Rectal smooth muscle tissue (tissue), 1 donor: ENCODE results near the gene C12orf42.
"Not testable (repeated sequence)": the region's sequence is repeated elsewhere in the genome, so short reads cannot be mapped to it uniquely, and the experiment has no call there.

Experiments used
- H3K27ac ChIP-seq: one replicate; pipeline ENCODE4 v1.7.0; 2013; ENCODE audit warnings: low read depth, low read length, inconsistent platforms
- H3K27me3 ChIP-seq: one replicate; pipeline ENCODE4 v1.7.0; 2013; ENCODE audit warnings: low read length; ENCODE audit not compliant: control insufficient read depth, insufficient read depth
- H3K36me3 ChIP-seq: one replicate; pipeline ENCODE4 v1.7.0; 2013; ENCODE audit warnings: low read length; ENCODE audit not compliant: control insufficient read depth, insufficient read depth
- H3K4me1 ChIP-seq: one replicate; pipeline ENCODE4 v1.7.0; 2013; ENCODE audit warnings: low read length; ENCODE audit not compliant: control insufficient read depth, insufficient read depth
- H3K4me3 ChIP-seq: one replicate; pipeline ENCODE4 v1.7.0; 2013; ENCODE audit warnings: low read length
- H3K9ac ChIP-seq: one replicate; pipeline ENCODE4 v1.7.0; 2013; ENCODE audit warnings: low read length

C12orf42 gene

GRCh38 chr12:103434165-103435105 is 61.3 kb downstream of the C12orf42 start:
- H3K4me3 ChIP-seq, result not testable (repeated sequence)

GRCh38 chr12:103431950-103432349 is 63.8 kb downstream of the C12orf42 start:
- no peak overlapping the region for H3K4me3 ChIP-seq
- no peak overlapping the region for H3K27ac ChIP-seq
- no peaks in the 10 kb centered on the region for H3K27me3 ChIP-seq
- no peaks in the 10 kb centered on the region for H3K4me1 ChIP-seq
- no peak overlapping the region for H3K9ac ChIP-seq
- no peaks in the 10 kb centered on the region for H3K36me3 ChIP-seq

More at GRCh38 chr12:103434165-103435105, 61.3 kb downstream of the C12orf42 start:
- H3K27me3 ChIP-seq, H3K27ac ChIP-seq, H3K9ac ChIP-seq, H3K36me3 ChIP-seq, H3K4me1 ChIP-seq: not testable (repeated sequence)

GRCh38 chr12:103431387-103431786 is 64.4 kb downstream of the C12orf42 start:
- Histone ChIP-seq H3K4me3 (no peak overlapping the region), H3K27me3 (no peaks in the 10 kb centered on the region), H3K4me1 (no peaks in the 10 kb centered on the region), H3K27ac (no peak overlapping the region), H3K36me3 (no peaks in the 10 kb centered on the region), H3K9ac (no peak overlapping the region)

GRCh38 chr12:103425674-103426073 is 70.1 kb downstream of the C12orf42 start:
- H3K36me3 ChIP-seq, H3K4me1 ChIP-seq, H3K9ac ChIP-seq, H3K27me3 ChIP-seq, H3K4me3 ChIP-seq, H3K27ac ChIP-seq: not testable (repeated sequence)

GRCh38 chr12:103424849-103425586 is 70.8 kb downstream of the C12orf42 start:
- H3K27ac ChIP-seq, H3K36me3 ChIP-seq, H3K4me1 ChIP-seq: not testable (repeated sequence)

GRCh38 chr12:103423516-103423910 is 72.3 kb downstream of the C12orf42 start:
- Histone ChIP-seq H3K4me1 (no peaks in the 10 kb centered on the region), H3K27ac (no peak overlapping the region), H3K36me3 (no peaks in the 10 kb centered on the region), H3K27me3 (no peaks in the 10 kb centered on the region), H3K9ac (no peak overlapping the region), H3K4me3 (no peak overlapping the region)

More at GRCh38 chr12:103424849-103425586, 70.8 kb downstream of the C12orf42 start:
- not testable (repeated sequence) for H3K9ac ChIP-seq, H3K27me3 ChIP-seq, H3K4me3 ChIP-seq

- Histone ChIP-seq H3K9ac (no peak overlapping the region), H3K4me1 (no peaks in the 10 kb centered on the region), H3K27ac (no peak overlapping the region)
These were observed 72.8 kb downstream of the C12orf42 start for GRCh38 chr12:103422746-103423515.

GRCh38 chr12:103422328-103422727 is 73.4 kb downstream of the C12orf42 start:
- no peaks in the 10 kb centered on the region for H3K27me3 ChIP-seq
- no peaks in the 10 kb centered on the region for H3K4me1 ChIP-seq
- no peak overlapping the region for H3K9ac ChIP-seq
- no peak overlapping the region for H3K27ac ChIP-seq
- H3K36me3 ChIP-seq, result no peaks in the 10 kb centered on the region
- H3K4me3 ChIP-seq, result no peak overlapping the region

More at GRCh38 chr12:103422746-103423515, 72.8 kb downstream of the C12orf42 start:
- H3K4me3 ChIP-seq, result no peak overlapping the region
- H3K36me3 ChIP-seq, result no peaks in the 10 kb centered on the region
- no peaks in the 10 kb centered on the region for H3K27me3 ChIP-seq

GRCh38 chr12:103421402-103421801 is 74.4 kb downstream of the C12orf42 start:
- H3K27ac ChIP-seq, result no peak overlapping the region
- no peaks in the 10 kb centered on the region for H3K4me1 ChIP-seq
- no peaks in the 10 kb centered on the region for H3K36me3 ChIP-seq

GRCh38 chr12:103415681-103416080 is 80.1 kb downstream of the C12orf42 start:
- H3K9ac ChIP-seq, result no peak overlapping the region
- H3K4me3 ChIP-seq, result no peak overlapping the region
- H3K4me1 ChIP-seq, result no peaks in the 10 kb centered on the region
- H3K27me3 ChIP-seq, result no peaks in the 10 kb centered on the region
- H3K27ac ChIP-seq, result no peak overlapping the region
- H3K36me3 ChIP-seq, result no peaks in the 10 kb centered on the region

More at GRCh38 chr12:103421402-103421801, 74.4 kb downstream of the C12orf42 start:
- Histone ChIP-seq H3K4me3 (no peak overlapping the region), H3K27me3 (no peaks in the 10 kb centered on the region), H3K9ac (no peak overlapping the region)

- Histone ChIP-seq H3K27ac (no peak overlapping the region), H3K9ac (no peak overlapping the region), H3K4me1 (no peaks in the 10 kb centered on the region), H3K4me3 (no peak overlapping the region), H3K36me3 (no peaks in the 10 kb centered on the region), H3K27me3 (no peaks in the 10 kb centered on the region)
These were observed 94.3 kb downstream of the C12orf42 start for GRCh38 chr12:103401421-103401820.

- H3K27me3 ChIP-seq, result no peaks in the 10 kb centered on the region
- H3K4me1 ChIP-seq, result no peaks in the 10 kb centered on the region
- H3K9ac ChIP-seq, result no peak overlapping the region
- H3K36me3 ChIP-seq, result no peaks in the 10 kb centered on the region
- H3K4me3 ChIP-seq, result no peak overlapping the region
- no peak overlapping the region for H3K27ac ChIP-seq
These were observed 95.8 kb downstream of the C12orf42 start for GRCh38 chr12:103399986-103400385.
